IMR-90 (cell line): ENCODE data around the gene GSS. TPM values are rescaled to one million over a fixed set of nuclear protein-coding genes. Genes with fewer than 3 reads are reported as not detected.

Source experiments
- ATAC-seq: fragments of 200-7000 bp; cut with Tn5 transposase; 2 replicates; pipeline ENCODE4 v1.9.1; 2020; ENCODE audit warnings: low read depth, mild to moderate bottlenecking, moderate library complexity
- BruUV-seq: library from RNA; stranded (reverse); fragments of 400-500 nt; replicated peaks from 2 replicates; lab custom pipeline; 2021; lab: Mats Ljungman, UMichigan
- CTCF ChIA-PET: fragments of 300-600 bp; formaldehyde crosslinking; extraction: SDS; loops from one replicate; lab custom pipeline; 2021; ENCODE audit warnings: antibody characterized with exemption; lab: Yijun Ruan, JAX
- POLR2A ChIA-PET: fragments of 300-600 bp; sonication (Branson Sonifier 250); formaldehyde crosslinking; loops from one replicate; lab custom pipeline; 2022; ENCODE audit warnings: antibody characterized with exemption; ENCODE audit not compliant: unreplicated experiment; lab: Charles Lee
- DNase-seq: peaks from one replicate; pipeline ENCODE4 v3.0.0; 2013
- H2AFZ ChIP-seq: replicated peaks from 2 replicates; pipeline ENCODE3; 2013; ENCODE audit warnings: low read length, mild to moderate bottlenecking; ENCODE audit not compliant: poor library complexity
- H2AK5ac ChIP-seq: 2 replicates; pipeline ENCODE4 v1.6.1; 2013; ENCODE audit warnings: low read depth, low read length, inconsistent platforms
- H2AK9ac ChIP-seq: replicated peaks from 2 replicates; pipeline ENCODE3; 2013; ENCODE audit warnings: mild to moderate bottlenecking, low read depth, low read length, moderate library complexity; ENCODE audit not compliant: poor library complexity
- H2BK120ac ChIP-seq: 2 replicates; pipeline ENCODE4 v1.6.1; 2013; ENCODE audit warnings: low read depth, low read length, inconsistent platforms
- H2BK15ac ChIP-seq: 3 replicates; pipeline ENCODE4 v1.6.1; 2013; ENCODE audit warnings: low read depth, low read length, inconsistent platforms
- H2BK20ac ChIP-seq: 2 replicates; pipeline ENCODE4 v1.6.1; 2013; ENCODE audit warnings: low read depth, mild to moderate bottlenecking, inconsistent platforms, low read length, moderate library complexity
- H2BK5ac ChIP-seq: 2 replicates; pipeline ENCODE4 v1.6.1; 2013; ENCODE audit warnings: mild to moderate bottlenecking, low read depth, low read length, inconsistent platforms; ENCODE audit not compliant: poor library complexity, severe bottlenecking
- H3K14ac ChIP-seq: replicated peaks from 2 replicates; pipeline ENCODE4 v1.6.1; 2013; ENCODE audit warnings: low read depth, low read length, inconsistent platforms
- H3K18ac ChIP-seq: 2 replicates; pipeline ENCODE4 v1.6.1; 2013; ENCODE audit warnings: low read depth, low read length, control low read depth
- H3K23ac ChIP-seq: 2 replicates; pipeline ENCODE4 v1.6.1; 2013; ENCODE audit warnings: low read depth, low read length, inconsistent platforms
- H3K27ac ChIP-seq: 2 replicates; pipeline ENCODE4 v1.5.1; 2013; ENCODE audit warnings: mild to moderate bottlenecking, control low read depth, low read length; ENCODE audit not compliant: insufficient read depth
- H3K27me3 ChIP-seq: 2 replicates; pipeline ENCODE4 v1.6.1; 2013; ENCODE audit warnings: low read length; ENCODE audit not compliant: control insufficient read depth, insufficient read depth
- H3K36me3 ChIP-seq: 2 replicates; pipeline ENCODE4 v1.6.1; 2013; ENCODE audit warnings: low read length, mixed read lengths; ENCODE audit not compliant: control insufficient read depth, insufficient read depth
- H3K4ac ChIP-seq: 2 replicates; pipeline ENCODE4 v1.6.1; 2013; ENCODE audit warnings: low read depth, low read length, inconsistent platforms
- H3K4me1 ChIP-seq: 2 replicates; pipeline ENCODE4 v1.6.1; 2013; ENCODE audit warnings: low read length, mixed read lengths; ENCODE audit not compliant: control insufficient read depth, insufficient read depth
- H3K4me2 ChIP-seq: 2 replicates; pipeline ENCODE4 v1.6.1; 2013; ENCODE audit warnings: low read depth, mild to moderate bottlenecking, control low read depth, low read length, moderate library complexity
- H3K4me3 ChIP-seq: 2 replicates; pipeline ENCODE4 v1.5.1; 2013; ENCODE audit warnings: low read depth, mild to moderate bottlenecking, control low read depth, low read length, moderate library complexity; ENCODE audit not compliant: insufficient read depth
- H3K56ac ChIP-seq: 2 replicates; pipeline ENCODE4 v1.6.1; 2013; ENCODE audit warnings: low read length, inconsistent platforms; ENCODE audit not compliant: insufficient read depth; ENCODE audit errors: extremely low read depth
- H3K79me1 ChIP-seq, 2 experiments: 2 replicates each; pipeline ENCODE4 v1.6.1; 2013; ENCODE audit warnings: low read length in 2 of 2, inconsistent platforms in 1 of 2, low read depth in 1 of 2
- H3K9ac ChIP-seq: 2 replicates; pipeline ENCODE4 v1.6.1; 2013; ENCODE audit warnings: low read depth, low read length, control low read depth
- H3K9me1 ChIP-seq: 2 replicates; pipeline ENCODE4 v1.6.1; 2013; ENCODE audit warnings: low read length, inconsistent platforms; ENCODE audit not compliant: insufficient read depth
- H3K9me3 ChIP-seq: 2 replicates; pipeline ENCODE4 v1.6.1; 2013; ENCODE audit warnings: low read length; ENCODE audit not compliant: control insufficient read depth, insufficient read depth
- H4K20me1 ChIP-seq: 2 replicates; pipeline ENCODE4 v1.6.1; 2013; ENCODE audit warnings: low read length, inconsistent platforms; ENCODE audit not compliant: insufficient read depth
- H4K5ac ChIP-seq: 2 replicates; pipeline ENCODE4 v1.6.1; 2013; ENCODE audit warnings: mild to moderate bottlenecking, low read depth, low read length, control low read depth
- H4K8ac ChIP-seq, 2 experiments: 2 replicates each; pipeline ENCODE4 v1.6.1; 2013; ENCODE audit warnings: low read depth in 2 of 2, low read length in 2 of 2, control low read depth in 1 of 2, inconsistent platforms in 1 of 2
- H4K91ac ChIP-seq: 2 replicates; pipeline ENCODE4 v1.6.1; 2013; ENCODE audit warnings: low read depth, low read length, inconsistent platforms; ENCODE audit not compliant: insufficient read depth
- BHLHE40 ChIP-seq: fragments of 150-350 bp; IDR thresholded peaks from 2 replicates; pipeline ENCODE4 v1.6.1; 2016; ENCODE audit warnings: mild to moderate bottlenecking, low read depth, low read length
- WGBS, 2 experiments: methylation state at CpG; one replicate each; pipeline versions ENCODE4 v1.1.5 to v1.1.7; 2013; ENCODE audit warnings: missing lambda C conversion rate in 2 of 2; ENCODE audit not compliant: insufficient read length in 1 of 2; ENCODE audit errors: extremely low coverage in 2 of 2; 5-methylcytosine and 5-hydroxymethylcytosine counted together
- dilution Hi-C: fragments of 300-500 bp; cut with HindIII; formaldehyde crosslinking; loops from one replicate; pipeline ENCODE4 v1.14.3; 2018; ENCODE audit warnings: low sequenced_read_pairs; ENCODE audit not compliant: unreplicated experiment
- in situ Hi-C: fragments of 300-500 bp; cut with MboI; formaldehyde crosslinking; loops from 3 replicates; pipeline ENCODE4 v1.14.3; 2019; ENCODE audit warnings: low sequenced_read_pairs, inconsistent platforms, mixed read lengths
- intact Hi-C: fragments of 100-400 bp; cut with micrococcal nuclease; formaldehyde crosslinking; loops from 2 replicates; pipeline ENCODE4 v1.10.0; 2022
- polyA plus RNA-seq, 3 experiments: library from polyadenylated mRNA; depleted of rRNA; stranded (reverse); fragments of >200 nt; gene quantifications; 2 replicates each; pipeline ENCODE4 v1.2.3, GENCODE V29; 2012; ENCODE audit warnings: low replicate concordance in 1 of 3
- total RNA-seq: library from RNA; depleted of rRNA; stranded (reverse); fragments of >200 nt; gene quantifications from 2 replicates; pipeline ENCODE4 v1.2.3, GENCODE V29; 2012
- TF ChIP-seq, protein P1 (sequence below): fragments of 150-350 bp; IDR thresholded peaks from 2 replicates; pipeline ENCODE4 v1.6.1; 2017; ENCODE audit warnings: mild to moderate bottlenecking, antibody characterized with exemption, low read length, low read depth

GSS gene
- total and polyA plus RNA-seq, 2 of the 4 experiments (the other 2 are of a cell fraction) = 73.7 to 90.0 TPM

DNA sequence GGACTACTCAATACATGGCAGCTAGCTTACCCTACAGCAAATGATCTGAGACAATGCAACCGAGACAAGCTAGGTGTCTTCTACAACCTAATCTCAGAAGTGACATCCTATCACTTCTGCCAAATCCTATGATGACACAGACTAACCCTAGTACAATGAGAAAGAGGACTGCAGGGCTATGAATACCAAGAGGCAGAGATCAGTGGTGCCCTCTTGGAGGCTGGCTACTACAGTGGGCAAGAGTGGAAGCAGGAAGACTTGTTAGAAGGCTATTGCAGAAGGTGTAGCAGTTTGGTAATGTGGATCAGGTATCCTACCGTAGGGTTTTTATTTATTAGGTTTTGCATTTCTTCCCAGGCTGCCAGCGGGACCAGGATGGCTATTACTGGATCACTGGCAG is 30.3 kb downstream of the GSS start:
- in situ Hi-C loops = no loop called here
- DNase-seq (no peak), ATAC-seq (no peak)
- Histone ChIP-seq H3K27me3 (no peaks in the 10 kb centered on the region), H2BK120ac (no peak overlapping the region), H3K14ac (no peak overlapping the region), H3K23ac (no peak overlapping the region), H4K5ac (no peak overlapping the region), H3K9me3 (no peaks in the 10 kb centered on the region), H3K79me1 (peaks cover 0 to 19% of the 10 kb centered on the region in 2 experiments; a peak in 2 of 4 replicates), H3K9me1 (peaks cover 40% of the 10 kb centered on the region), H4K91ac (no peak overlapping the region), H2BK5ac (no peak overlapping the region), H3K4ac (no peak overlapping the region), H2BK20ac (no peak overlapping the region), H2BK15ac (no peak overlapping the region), H2AK5ac (no peak overlapping the region), H3K4me1 (peaks cover 10% of the 10 kb centered on the region), H3K4me2 (no peak overlapping the region), H4K20me1 (no peaks in the 10 kb centered on the region; the same call in 1 of the 2 replicates), H3K27ac (no peak overlapping the region), H3K36me3 (peaks cover 57% of the 10 kb centered on the region), H2AK9ac (no peak overlapping the region), H3K4me3 (no peak overlapping the region), H3K56ac (no peak overlapping the region), H2AFZ (no peak overlapping the region), H4K8ac (no peak overlapping the region), H3K9ac (no peak overlapping the region), H3K18ac (no peak overlapping the region)
- dilution Hi-C loops = no loop called here
- intact Hi-C loops = no loop called here
- WGBS, 2 experiments = no CpG with 5 or more reads among the region's 3 CpGs
- BruUV-seq = no TSS peak
- TF ChIP-seq, protein P1, sequence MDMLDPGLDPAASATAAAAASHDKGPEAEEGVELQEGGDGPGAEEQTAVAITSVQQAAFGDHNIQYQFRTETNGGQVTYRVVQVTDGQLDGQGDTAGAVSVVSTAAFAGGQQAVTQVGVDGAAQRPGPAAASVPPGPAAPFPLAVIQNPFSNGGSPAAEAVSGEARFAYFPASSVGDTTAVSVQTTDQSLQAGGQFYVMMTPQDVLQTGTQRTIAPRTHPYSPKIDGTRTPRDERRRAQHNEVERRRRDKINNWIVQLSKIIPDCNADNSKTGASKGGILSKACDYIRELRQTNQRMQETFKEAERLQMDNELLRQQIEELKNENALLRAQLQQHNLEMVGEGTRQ = no peak
- TF ChIP-seq BHLHE40 = no peak
- POLR2A ChIA-PET = no interaction called here
- CTCF ChIA-PET = no interaction called here
